CD4-positive, alpha-beta T cell treated with Interferon alpha-2 for 1 hour (primary cell): ENCODE results near the gene WEE2.

Experiments used
- DNase-seq, 2 donors: peaks; one replicate each; pipeline ENCODE4 v3.0.0-alpha.2; 2020 to 2022

The WEE2 gene

GRCh38 chr7:141691961-141692360, 16.2 kb upstream of the WEE2 start:
- no peak for DNase-seq

- no peak for DNase-seq
Measured at GRCh38 chr7:141693082-141693481, 15.1 kb upstream of the WEE2 start.

GRCh38 chr7:141695803-141696289, 12.3 kb upstream of the WEE2 start:
- DNase-seq: no peak

- DNase-seq: no peak
Measured at GRCh38 chr7:141696348-141696747, 11.8 kb upstream of the WEE2 start.

- DNase-seq: no peak
Measured at GRCh38 chr7:141697211-141697871, 10.8 kb upstream of the WEE2 start.

- DNase-seq: no peak
Measured at GRCh38 chr7:141698247-141699015, 9.7 kb upstream of the WEE2 start.

GRCh38 chr7:141699860-141700259, 8.3 kb upstream of the WEE2 start:
- DNase-seq: no peak

GRCh38 chr7:141700296-141700847, 7.8 kb upstream of the WEE2 start:
- DNase-seq: no peak

- DNase-seq: peak; percentile 5 to 8
Measured at GRCh38 chr7:141700848-141701371, 7.2 kb upstream of the WEE2 start.

GRCh38 chr7:141701489-141702046, 6.6 kb upstream of the WEE2 start:
- peak; percentile 77 to 82 for DNase-seq

GRCh38 chr7:141702047-141702567, 6.0 kb upstream of the WEE2 start, which contains the start of gene DENND11:
DENND11 (minus strand) TSS chr7:141702166; CDS start chr7:141702153, 13 bp downstream.
- peak; percentile 40 to 65 for DNase-seq

GRCh38 chr7:141702892-141703291, 5.3 kb upstream of the WEE2 start:
- no peak for DNase-seq

GRCh38 chr7:141704112-141704511, 4.0 kb upstream of the WEE2 start:
- no peak for DNase-seq

GRCh38 chr7:141704741-141705140, 3.4 kb upstream of the WEE2 start:
- DNase-seq: no peak

GRCh38 chr7:141706239-141707064, 1.7 kb upstream of the WEE2 start:
- DNase-seq: no peak

- DNase-seq: no peak
Measured at GRCh38 chr7:141709318-141709717, 1.2 kb downstream of the WEE2 start.

- DNase-seq: no peak
Measured at GRCh38 chr7:141709749-141710148, 1.6 kb downstream of the WEE2 start.

GRCh38 chr7:141710301-141710700, 2.1 kb downstream of the WEE2 start:
- peak in 1 of 2 donors; percentile 16 for DNase-seq

- DNase-seq: no peak
Measured at GRCh38 chr7:141712603-141713255, 4.6 kb downstream of the WEE2 start.

GRCh38 chr7:141713890-141714289, 5.7 kb downstream of the WEE2 start:
- DNase-seq: no peak

GRCh38 chr7:141714571-141714970, 6.4 kb downstream of the WEE2 start:
- DNase-seq: no peak

GRCh38 chr7:141715018-141715417, 6.9 kb downstream of the WEE2 start:
- DNase-seq: no peak
